ENCODE measurements around the gene PDE3B.
"Not testable (repeated sequence)": the region's sequence is repeated elsewhere in the genome, so short reads cannot be mapped to it uniquely, and the experiment has no call there.

The PDE3B gene

DNA sequence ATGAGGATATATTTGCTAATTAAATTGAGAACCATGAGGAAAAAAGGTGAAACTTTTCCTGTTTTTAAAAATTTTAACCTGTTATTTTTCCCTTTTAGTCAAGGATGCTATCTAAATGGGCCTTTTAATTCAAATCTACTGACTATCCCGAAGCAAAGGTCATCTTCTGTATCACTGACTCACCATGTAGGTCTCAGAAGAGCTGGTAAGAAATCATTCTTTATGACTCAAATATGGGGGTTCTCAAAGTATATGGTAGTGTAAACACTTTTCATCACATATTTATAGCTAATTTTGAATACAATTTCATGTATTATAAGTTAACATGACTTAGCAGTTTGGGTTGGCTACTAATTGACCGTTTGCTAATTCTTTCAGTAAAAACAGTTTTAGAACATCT, 160.2 kb downstream of the PDE3B start:
- DNase-seq (ENCODE audit: low read depth in 2 of 2): no peak

DNA sequence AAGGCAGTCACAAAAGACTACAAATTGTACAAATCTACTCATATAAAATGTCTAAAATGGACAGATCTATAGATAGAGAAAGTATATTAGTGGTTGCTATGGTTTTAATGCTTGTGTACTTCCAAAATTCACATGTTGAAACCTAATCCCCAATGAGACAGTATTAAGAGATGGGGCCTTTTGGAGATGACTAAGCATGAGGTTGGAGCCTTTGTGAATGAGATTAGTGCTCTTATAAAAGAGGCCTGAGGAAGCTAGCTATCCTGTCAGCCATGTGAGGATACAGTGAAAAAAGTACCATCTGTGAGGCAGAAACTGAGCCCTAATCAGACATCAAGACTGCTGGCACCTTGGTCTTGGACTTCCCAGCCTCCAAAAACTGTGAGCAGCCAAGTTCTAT, 165.9 kb downstream of the PDE3B start:
- DNase-seq (ENCODE audit: low read depth in 2 of 2): no peak

DNA sequence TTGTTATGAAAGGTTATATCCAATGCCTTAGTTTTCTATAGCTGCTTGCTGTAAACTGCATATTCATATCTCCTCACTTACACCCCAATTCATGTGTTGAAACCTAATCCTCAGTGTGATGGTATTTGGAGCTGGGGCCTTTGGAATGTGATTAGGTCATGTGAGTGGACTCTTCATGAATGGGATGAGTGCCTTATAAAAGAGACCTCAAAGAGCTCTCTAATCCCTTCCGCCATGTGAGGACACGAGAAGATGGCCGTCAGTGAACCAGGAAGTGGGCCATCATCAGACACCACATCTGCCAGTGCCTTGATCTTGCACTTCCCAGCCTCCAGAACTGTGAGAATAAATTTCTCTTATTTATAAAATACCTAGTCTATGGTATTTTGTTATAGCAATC, 169.2 kb downstream of the PDE3B start:
- DNase-seq (ENCODE audit: low read depth in 2 of 2): no peak

DNA sequence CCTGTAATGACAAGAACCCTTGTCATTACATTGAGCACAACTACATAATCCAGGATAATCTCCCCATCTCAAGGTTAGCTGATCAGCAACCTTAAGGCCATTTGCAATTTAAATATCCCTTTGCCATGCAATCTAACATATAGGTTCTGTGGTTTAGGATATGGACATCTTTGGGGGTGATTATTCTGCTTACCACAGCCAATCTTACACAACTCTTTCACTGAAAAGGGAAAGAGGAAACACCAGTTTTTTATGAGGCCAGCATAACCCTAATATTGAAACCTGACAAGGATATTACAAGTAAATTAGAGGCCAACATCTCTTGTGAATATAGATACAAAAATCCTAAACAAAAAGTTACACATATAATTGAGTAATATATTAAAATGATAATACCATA, 169.9 kb downstream of the PDE3B start:
- DNase-seq (ENCODE audit: low read depth in 2 of 2): no peak

DNA sequence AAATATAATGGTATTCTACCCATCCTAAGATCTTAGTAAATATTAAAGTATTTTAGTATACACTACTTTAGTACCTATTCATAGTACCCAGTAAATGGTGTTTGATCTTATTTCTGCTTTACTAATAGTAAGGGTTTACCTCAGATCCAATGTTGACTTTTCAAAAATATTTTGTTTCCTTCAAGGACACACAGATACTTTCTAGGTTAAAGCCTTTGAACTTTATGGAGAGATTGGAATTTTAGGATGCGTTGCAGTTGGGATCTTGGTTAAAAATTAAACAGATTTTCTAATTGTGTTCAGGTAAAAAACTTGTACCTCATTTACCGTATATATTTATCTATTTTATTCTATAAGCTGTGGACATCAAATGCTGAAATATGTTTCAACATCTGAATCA, 175.2 kb downstream of the PDE3B start:
- no peak for DNase-seq (ENCODE audit: low read depth in 2 of 2)

DNA sequence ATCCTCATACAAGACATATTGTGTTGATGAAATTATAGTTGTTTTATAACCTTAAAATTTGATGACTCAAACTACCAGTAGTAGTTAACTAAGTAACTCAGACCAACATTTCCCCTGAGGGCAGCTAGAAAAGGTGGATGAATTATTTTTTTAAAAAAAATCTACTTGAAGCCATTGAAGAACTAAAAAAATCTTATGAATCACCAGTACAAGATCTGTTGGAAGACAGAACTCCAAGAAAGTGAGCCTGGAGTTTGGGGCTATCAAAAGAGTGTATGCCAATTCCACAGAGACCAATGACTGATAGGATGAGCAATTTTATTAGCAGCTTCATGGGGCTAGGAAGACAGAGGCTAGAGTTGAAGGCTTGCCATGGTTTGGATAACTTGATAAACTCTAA, 176.0 kb downstream of the PDE3B start:
- no peak for DNase-seq (ENCODE audit: low read depth in 2 of 2)

DNA sequence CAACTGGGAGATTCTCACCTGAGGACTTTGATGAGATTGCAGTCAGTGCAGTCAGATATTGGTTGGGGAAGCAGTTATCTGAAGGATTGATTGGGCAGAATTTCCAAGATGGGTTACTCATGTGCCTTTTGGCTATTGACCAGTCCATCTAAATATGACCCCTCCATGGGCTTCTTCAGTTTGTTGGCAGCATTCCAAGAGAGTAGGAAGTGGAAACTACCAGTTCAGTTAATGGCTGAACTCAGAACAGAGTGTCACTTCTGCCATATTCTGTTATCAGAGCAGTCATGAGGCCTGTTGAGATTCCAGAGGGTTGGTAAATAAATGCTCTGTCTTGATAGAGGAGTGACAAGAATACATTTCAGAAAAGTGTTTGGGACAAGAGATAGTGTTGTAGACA, 177.4 kb downstream of the PDE3B start:
- no peak for DNase-seq (ENCODE audit: low read depth in 2 of 2)

DNA sequence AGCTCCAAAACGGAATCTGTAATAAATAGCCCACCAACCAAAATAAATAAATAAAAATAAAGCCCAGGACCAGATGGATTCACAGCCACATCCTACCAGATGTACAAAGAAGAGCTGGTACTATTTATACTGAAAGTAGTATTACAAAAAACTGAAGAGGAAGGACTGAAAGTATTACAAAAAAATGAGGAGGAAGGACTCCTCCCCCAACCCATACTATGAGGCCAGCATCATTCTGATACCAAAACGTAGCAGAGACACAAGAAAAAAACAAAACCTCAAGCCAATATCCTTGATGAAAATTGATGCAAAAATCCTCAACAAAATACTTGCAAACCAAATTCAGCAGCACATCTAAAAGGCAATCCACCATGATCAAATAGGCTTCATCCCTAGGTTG, 183.0 kb downstream of the PDE3B start:
- no peak for DNase-seq (ENCODE audit: low read depth in 2 of 2)

DNA sequence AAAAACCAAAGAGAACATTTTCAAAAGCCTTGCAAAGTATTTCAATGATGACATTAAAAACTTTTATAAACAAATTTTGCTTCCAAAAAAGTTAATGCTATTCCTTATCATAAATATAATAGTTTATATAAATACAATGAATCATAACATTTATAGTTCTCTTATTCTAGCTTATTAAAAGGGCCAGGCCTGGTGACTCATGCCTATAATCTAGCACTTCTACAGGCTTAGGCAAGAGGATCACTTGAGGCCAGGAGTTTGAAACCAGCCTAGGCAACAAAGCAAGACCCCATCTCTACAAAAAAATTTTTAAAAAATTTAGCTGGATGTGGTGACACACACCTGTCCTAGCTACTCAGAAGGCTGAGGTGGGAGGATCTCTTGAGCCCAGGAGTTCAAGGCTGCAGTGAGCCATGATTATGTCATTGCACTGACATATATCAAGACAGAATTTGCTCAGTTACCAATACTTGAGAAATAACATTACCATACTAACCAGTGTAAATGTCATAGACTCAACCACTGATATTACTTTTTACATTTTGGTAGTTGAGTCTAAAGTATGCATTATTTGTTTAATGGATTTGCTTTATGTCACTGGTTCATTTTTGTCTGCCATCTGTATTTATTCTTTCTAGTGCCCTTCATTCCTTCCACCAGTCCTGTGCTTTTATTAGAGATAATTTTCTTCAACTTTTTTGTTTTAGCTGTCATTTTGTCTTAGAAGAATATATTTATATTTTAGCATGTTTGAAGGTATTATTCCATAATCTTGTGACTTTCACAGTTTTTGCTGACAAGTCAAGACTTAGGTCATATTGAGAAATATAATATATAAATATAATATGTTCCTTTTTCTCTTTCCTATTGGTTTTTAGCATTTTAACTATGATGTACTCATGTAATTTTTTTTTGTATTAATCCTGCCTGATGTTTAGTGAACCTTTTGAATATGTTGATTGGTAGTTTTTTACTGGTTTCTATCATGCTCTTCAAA, 192.2 kb downstream of the PDE3B start:
- DNase-seq (ENCODE audit: low read depth in 2 of 2): no peak

DNA sequence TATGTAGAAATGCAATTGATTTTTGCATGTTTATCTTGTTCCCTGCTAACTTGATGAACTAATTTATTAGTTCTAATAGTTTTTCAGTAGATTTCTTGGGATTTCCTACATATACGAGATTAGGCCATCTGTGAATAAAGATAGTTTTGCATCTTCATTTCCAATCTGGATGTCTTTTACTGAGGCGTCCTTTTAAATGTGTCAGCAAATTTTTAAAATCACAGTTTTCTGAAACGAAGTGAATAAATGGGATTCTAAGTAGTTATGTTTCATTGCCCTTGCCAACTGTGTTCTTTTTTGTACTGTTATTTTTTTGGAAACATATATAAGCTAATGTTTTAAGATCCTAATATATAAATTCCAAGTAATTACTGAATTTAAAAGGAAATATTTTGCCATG, 198.4 kb downstream of the PDE3B start:
- no peak for DNase-seq (ENCODE audit: low read depth in 2 of 2)

DNA sequence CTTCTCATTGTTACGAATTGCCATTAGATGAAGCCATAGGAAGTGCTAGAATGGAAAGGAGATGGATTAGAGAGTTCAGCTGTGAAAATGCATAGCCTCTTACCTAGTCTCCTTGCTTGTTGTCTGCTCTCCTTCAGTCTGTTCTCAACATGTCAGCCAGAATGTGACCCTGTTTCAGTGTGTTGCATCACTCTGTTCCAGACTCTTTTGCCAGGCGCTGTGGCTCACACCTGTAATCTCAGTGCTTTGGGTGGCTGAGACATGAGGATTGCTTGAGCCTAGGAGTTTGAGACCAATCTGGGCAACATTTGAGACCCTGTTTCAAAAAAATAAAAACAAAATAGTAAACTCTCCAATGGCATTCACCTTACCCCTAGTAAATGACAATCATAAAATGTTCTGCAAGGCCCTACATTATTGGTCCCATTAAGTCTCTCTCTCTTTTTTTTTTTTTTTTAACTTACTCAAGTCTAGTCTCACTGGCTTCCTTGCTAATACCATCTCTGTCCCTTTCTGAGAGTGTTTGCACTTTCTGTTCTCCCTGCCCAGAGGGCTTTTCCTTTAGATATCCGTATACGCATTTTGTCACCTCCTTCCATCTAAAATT, 209.1 kb downstream of the PDE3B start:
- DNase-seq (ENCODE audit: low read depth in 2 of 2): no peak

DNA sequence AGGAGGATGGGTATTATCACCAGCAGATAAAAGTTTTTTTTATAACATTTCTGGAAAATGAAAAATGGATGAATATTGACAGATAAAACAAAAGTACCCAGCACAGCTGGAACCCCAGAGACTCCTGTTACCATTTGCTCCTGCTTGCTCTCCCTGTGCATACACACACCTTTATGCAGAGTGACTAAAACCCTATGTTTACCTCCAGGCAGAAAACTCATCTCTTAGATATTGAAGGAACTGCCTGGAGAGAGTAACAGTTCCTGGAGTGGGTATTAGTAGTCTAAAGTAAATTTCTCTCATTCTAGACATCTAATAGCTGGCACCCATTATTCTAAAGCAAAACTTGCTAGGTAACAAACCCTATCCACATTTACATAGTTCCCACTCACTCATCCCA, 210.5 kb downstream of the PDE3B start:
- DNase-seq (ENCODE audit: low read depth in 2 of 2): no peak

DNA sequence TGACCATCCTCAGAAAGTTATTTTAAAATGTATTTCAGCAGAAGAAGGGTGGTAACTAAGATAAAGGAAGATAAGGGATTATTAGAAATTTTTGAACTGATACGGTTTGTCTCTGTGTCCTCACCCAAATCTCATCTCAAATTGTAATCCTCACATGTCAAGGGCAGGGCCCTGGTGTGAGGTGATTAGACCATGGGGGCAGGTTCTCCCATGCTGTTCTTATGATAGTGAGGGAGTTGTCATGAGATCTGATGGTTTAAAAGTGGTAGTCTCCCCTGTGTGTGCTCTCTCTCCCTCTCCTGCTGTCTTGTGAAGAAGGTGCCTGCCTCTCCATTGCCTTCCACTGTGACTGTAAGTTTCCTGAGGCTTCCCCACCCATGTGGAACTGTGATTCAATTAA, 212.3 kb downstream of the PDE3B start:
- no peak for DNase-seq (ENCODE audit: low read depth in 2 of 2)

DNA sequence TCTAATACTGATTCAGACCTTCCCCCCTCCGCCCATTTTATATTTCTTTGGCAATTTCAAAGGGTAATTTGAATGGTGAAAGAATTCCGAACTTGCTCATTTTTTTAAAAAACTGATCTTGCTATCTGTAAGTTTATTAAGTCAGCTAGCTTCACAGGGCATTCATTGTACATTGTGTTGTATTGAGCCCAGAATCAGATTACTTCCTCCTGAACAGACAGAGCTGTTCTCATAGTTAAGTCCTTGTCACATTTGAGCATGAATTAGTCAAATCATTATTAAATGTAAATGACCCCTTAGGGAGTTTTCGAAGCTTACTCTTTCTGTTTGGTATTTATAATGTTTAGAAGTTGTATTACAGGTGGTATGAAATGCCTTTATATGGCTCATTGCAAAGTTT, 214.0 kb downstream of the PDE3B start:
- no peak for DNase-seq (ENCODE audit: low read depth in 2 of 2)

DNA sequence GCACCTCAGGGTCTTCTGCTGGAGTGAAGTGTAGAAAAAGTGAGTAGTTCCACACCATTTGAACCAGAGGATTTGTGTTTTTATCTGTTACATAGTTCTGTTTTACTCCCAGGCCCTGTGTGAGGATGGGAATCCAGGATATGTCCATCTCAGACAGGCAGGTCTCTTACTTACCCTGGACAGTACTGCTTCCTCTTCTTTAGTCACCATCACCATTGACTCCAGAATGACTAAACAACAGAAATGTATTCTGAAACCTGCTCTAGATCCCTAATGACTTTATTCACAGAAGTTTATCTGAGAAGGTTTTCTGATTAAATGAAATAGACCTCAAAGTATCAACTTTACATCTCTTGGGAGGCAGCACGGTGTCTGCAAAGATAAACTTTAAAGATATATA, 214.8 kb downstream of the PDE3B start:
- DNase-seq (ENCODE audit: low read depth in 2 of 2): no peak

DNA sequence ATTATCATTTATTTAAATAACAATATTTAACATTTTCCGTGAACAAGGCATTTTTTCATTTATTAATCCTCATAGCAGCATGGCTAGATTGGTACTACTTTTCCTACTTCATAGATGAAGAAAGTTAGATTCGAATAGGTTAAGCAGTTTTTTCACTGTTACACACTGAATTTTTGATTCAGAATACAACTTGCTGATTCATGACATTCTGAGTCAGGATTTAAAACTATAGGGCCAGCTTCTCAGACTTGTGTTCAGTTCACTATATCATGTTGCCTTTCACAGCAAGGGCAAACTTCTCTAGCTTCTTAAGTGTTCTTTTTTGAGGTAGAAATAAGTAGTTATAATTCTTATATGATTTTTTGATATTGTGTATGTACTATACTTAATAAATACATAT, 216.9 kb downstream of the PDE3B start:
- DNase-seq (ENCODE audit: low read depth in 2 of 2): no peak

DNA sequence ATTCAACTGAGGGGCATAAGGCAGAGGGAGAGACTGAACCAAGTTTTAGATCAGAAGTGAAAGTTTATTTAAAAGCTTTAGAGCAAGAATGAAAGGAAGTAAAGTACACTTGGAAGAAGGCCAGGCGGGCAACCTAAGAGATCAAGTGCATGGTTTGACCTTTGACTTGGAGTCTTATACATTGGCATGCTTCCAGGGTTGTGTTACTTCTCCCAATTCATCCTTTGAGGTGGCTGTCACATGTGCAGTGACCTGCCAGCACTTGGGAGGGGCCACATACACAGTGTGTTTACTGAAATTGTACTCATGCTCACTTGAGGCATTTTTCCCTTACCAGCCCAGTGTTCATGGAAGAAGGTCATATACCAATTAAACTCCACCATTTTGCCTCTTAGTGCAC, 218.1 kb downstream of the PDE3B start:
- DNase-seq (ENCODE audit: low read depth in 2 of 2): no peak

DNA sequence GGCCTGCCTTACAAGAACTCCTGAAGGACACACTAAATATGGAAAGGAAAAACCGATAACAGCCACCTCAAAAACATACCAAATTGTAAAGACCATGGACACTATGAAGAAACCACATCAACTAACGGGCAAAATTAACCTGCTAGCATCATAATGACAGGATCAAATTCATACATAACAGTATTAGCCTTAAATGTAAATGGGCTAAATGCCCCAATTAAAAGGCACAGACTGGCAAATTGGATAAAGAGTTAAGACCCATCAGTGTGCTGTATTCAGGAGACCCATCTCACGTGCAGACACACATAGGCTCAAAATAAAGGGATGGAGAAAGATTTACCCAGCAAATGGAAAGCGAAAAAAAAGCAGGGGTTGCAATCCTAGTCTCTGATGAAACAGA, 220.2 kb downstream of the PDE3B start:
- not testable (repeated sequence) for DNase-seq (ENCODE audit: low read depth in 2 of 2)

DNA sequence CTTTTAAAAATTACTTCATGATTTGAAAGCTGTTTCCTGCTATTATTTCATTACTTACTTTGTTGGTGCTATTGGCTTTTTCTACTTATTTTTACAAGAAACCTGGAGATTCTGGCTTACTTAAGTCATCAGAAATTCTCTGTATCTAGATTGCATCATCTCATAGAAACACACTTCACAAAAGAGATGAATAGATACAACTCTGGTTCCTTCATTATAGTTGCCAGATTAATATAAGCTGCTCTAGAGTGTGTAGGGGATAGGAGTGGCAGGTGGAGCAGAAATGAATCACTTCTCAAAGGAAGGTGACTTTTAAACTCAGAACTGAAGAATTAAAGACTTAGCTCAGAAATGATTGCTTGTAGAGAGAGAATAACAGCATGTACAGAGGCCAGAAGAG, 228.4 kb downstream of the PDE3B start:
- DNase-seq (ENCODE audit: low read depth in 2 of 2): no peak

DNA sequence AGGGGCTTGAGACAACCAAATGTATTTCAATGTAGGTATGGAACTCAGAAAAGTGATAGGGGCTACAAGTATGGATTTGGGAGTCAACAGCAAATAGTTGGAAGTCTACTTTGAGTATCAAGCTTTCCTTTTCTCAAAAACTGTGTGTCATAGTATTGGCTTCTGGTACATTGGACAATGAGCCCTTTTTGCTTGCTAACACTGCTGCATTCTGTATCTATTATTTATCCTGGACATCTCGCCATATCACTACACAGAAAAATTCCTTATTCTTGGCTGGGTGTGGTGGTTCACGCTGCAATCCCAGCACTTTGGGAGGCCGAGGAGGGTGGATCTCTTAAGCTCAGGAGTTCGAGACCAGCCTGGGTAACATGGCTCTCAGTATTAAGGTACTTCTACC, 230.0 kb downstream of the PDE3B start:
- no peak for DNase-seq (ENCODE audit: low read depth in 2 of 2)

DNA sequence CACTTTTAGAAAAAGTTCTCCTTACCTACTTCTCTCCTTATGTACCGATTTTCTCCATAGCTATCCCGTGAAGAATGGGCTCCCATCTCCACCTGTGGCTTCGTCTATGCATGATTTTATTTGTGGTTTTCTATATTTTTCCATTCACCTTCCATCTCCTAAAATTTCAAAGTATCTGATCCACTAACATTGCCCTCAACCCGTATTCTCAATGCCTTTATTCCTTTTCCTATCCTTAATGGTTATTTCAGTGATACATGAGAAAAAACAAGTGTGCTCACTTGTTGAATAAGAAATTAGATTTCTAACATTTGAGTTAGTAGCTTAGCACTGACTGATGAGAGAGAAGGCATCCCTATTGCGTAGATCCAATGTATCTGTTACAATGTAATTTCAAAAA, 231.6 kb downstream of the PDE3B start:
- DNase-seq (ENCODE audit: low read depth in 2 of 2): no peak

DNA sequence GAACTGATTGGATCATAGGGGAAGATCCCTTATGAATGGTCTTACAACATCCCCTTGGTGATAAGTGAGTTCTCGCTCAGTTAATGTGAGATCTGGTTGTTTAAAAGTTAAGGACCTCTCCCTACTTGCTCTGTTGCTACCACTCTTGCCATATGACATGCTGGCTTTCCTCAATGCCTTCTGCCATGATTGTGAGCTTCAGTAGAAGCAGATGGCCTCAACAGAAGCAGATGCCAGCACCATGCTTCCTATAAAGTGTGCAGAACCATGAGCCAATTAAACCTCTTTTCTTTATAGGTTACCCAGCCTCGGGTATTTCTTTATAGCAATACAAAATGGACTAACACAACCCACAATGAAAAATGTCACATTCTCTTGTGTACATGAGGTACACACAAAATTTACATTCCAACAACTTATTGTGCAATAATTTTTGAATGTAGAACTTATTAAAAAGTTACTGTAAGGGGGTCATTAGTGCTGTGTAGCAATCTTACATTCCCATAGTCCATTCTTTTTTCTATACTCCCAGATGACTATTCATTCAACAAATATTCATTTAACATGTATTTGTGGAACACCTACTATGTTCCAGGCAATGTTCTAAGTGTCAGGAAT, 238.1 kb downstream of the PDE3B start:
- no peak for DNase-seq (ENCODE audit: low read depth in 2 of 2)

DNA sequence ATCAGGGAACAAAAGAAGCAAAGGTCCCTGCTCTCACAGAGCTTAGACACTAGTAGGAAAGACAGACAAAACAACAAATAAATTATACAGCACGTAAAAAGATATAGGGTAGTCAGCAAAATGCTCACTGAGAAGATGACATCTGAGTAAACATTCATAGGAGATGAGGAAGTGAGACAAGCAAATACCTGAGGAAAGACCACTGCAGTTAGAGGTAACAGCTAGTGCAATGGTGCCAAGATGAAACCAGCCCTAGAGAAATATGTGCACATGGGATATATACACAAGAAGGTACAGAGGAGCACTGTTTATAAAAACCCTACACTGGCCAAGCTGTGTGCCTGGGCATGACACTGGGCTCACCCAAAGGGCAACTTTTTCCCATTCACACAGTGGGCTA, 238.6 kb downstream of the PDE3B start:
- no peak for DNase-seq (ENCODE audit: low read depth in 2 of 2)

Data from stimulated activated CD4-positive, alpha-beta T cell treated with anti-CD3 and anti-CD28 coated beads, Interleukin-1b, Interleukin-23, amount 100 ng/mL, for 4 hours (primary cell).